ENCODE data around the gene DDX41. TPM values are rescaled to one million over a fixed set of nuclear protein-coding genes. Genes with fewer than 3 reads are reported as not detected.

The DDX41 gene
- total and polyA plus RNA-seq, 2 of the 13 experiments (the other 11 are each of a cell fraction or from before 2014, with no cell fraction given) = 62.8 to 105 TPM

DNA sequence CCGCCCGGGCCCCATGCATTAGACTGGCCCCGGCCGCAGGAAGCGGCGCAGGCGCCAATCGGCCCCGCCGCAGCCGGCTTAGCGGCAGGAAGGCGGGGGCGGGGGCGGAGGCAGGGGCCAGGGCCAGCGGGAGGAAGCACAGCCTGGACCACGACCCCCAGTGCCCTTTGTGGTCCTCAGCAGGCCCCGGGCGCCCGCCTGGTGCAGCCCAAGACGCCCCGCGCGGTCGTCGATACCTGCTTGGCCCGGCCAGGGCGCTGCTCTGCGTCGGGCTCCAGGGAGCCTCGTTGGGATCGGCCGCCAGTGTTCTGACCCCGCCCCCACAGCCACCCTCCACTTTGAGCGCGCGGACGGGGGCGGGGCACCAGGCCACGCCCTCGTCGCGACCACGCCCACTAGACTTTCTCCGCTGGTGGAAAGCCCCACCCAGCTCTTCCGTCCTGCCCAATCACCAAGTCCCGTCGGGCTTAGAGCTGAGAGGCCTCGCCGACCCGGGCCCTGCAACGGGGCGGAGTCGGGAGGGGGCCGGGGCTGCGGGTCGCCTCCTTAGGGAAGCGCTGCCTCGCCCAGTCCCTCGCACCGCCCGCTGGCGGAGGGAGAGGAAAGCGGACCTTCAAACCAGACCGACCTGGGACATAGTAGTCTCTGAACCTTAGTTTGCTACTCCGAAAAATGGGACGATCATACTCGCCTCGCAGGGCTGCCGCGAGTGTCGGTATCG is 19.3 kb downstream of the DDX41 start, which contains the start of gene PDLIM7 (continued):
- TF ChIP-seq SNAPC2 (CRISPR knock-in tag; IDR thresholded peaks at IDR 0.05) (peak; percentile 51; the same call in 1 of the 2 replicates), ZNF674 (CRISPR knock-in tag; IDR thresholded peaks at IDR 0.05; ENCODE audit: low read depth) (no peak), HES4 (CRISPR knock-in tag; IDR thresholded peaks at IDR 0.05; ENCODE audit: borderline replicate concordance) (no peak; the same call in 1 of the 2 replicates), PRDM10 (CRISPR knock-in tag; IDR thresholded peaks at IDR 0.05; ENCODE audit: low read depth) (0 out of 2 replicates have a peak, but pooled peaks have one; percentile 16), ETV6 (CRISPR knock-in tag; conservative IDR thresholded peaks at IDR 0.05) (no peak), PAWR (CRISPR knock-in tag; IDR thresholded peaks at IDR 0.05; ENCODE audit: borderline replicate concordance) (no peak), SP2 (CRISPR knock-in tag; IDR thresholded peaks at IDR 0.05) (peak; percentile 63), IKZF4 (CRISPR knock-in tag; IDR thresholded peaks at IDR 0.05; ENCODE audit: borderline replicate concordance, low read depth, not compliant biosample characterization) (no peak), PLSCR1 (CRISPR knock-in tag; IDR thresholded peaks at IDR 0.05; ENCODE audit: borderline replicate concordance) (no peak), ZBTB26 (CRISPR knock-in tag; IDR thresholded peaks at IDR 0.05; ENCODE audit: borderline replicate concordance) (no peak; the same call in 1 of the 2 replicates), PREB (CRISPR knock-in tag; IDR thresholded peaks at IDR 0.05) (no peak), MED8 (CRISPR knock-in tag; IDR thresholded peaks at IDR 0.05; ENCODE audit: insufficient replicate concordance) (peak; percentile 74), CBX1 (IDR thresholded peaks at IDR 0.05; ENCODE audit: low read depth) (no peak)
- TF ChIP-seq, protein P1, sequence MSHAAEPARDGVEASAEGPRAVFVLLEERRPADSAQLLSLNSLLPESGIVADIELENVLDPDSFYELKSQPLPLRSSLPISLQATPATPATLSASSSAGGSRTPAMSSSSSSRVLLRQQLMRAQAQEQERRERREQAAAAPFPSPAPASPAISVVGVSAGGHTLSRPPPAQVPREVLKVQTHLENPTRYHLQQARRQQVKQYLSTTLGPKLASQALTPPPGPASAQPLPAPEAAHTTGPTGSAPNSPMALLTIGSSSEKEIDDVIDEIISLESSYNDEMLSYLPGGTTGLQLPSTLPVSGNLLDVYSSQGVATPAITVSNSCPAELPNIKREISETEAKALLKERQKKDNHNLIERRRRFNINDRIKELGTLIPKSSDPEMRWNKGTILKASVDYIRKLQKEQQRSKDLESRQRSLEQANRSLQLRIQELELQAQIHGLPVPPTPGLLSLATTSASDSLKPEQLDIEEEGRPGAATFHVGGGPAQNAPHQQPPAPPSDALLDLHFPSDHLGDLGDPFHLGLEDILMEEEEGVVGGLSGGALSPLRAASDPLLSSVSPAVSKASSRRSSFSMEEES (CRISPR knock-in tag; IDR thresholded peaks at IDR 0.05) = no peak
- TF ChIP-seq, protein P2, sequence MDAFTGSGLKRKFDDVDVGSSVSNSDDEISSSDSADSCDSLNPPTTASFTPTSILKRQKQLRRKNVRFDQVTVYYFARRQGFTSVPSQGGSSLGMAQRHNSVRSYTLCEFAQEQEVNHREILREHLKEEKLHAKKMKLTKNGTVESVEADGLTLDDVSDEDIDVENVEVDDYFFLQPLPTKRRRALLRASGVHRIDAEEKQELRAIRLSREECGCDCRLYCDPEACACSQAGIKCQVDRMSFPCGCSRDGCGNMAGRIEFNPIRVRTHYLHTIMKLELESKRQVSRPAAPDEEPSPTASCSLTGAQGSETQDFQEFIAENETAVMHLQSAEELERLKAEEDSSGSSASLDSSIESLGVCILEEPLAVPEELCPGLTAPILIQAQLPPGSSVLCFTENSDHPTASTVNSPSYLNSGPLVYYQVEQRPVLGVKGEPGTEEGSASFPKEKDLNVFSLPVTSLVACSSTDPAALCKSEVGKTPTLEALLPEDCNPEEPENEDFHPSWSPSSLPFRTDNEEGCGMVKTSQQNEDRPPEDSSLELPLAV (CRISPR knock-in tag; conservative IDR thresholded peaks at IDR 0.05; ENCODE audit: low read depth) = no peak
- TF ChIP-seq, protein P3, sequence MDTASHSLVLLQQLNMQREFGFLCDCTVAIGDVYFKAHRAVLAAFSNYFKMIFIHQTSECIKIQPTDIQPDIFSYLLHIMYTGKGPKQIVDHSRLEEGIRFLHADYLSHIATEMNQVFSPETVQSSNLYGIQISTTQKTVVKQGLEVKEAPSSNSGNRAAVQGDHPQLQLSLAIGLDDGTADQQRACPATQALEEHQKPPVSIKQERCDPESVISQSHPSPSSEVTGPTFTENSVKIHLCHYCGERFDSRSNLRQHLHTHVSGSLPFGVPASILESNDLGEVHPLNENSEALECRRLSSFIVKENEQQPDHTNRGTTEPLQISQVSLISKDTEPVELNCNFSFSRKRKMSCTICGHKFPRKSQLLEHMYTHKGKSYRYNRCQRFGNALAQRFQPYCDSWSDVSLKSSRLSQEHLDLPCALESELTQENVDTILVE (CRISPR knock-in tag; IDR thresholded peaks at IDR 0.05) = peak; percentile 47; the same call in 1 of the 2 replicates

Data from HepG2 (cell line).